ENCODE measurements around the gene SLC16A3. TPM values are rescaled to one million over a fixed set of nuclear protein-coding genes. Genes with fewer than 3 reads are reported as not detected.

Gene SLC16A3
- total RNA-seq: 100 to 1,000 TPM; 183 to 193 TPM

- POLR2A ChIA-PET: interaction anchor here (0.9 to 2.2 kb wide), 11 partner anchors 10 to 180 kb away, joined by 3 to 12 read pairs (median 4); partner anchors contain the start of gene CD7
- no peaks in the 10 kb centered on the region for H3K9me3 Mint-ChIP-seq
- intact Hi-C loops (cut with micrococcal nuclease): no loop called here
These were observed at the start of gene SLC16A3 for GRCh38 chr17:82228842-82229697. SLC16A3 (plus strand) TSS chr17:82229042; CDS start chr17:82236009, 6,967 bp downstream.

DNA sequence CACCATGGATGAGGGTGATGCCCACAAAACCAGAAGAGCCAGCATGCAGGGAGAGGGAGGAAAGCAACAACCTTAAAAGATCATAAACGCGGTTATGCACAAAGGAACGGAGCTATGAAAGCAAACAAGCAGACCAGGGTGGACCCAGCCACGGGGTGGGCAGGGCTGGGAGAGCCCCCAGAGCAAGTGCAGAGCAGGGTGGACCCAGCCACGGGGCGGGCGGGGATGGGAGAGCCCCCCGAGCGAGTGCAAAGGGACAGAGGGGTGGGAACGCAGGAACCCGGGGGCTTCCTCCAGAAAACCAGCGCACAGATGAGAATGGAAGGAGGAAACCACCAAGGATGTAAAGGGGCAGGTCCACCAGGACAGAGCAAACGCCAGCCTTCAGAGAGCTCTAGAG lies 49.4 kb upstream of the SLC16A3 start:
- Mint-ChIP-seq H3K4me3 (no peak overlapping the region), H3K27me3 (no peaks in the 10 kb centered on the region), H3K4me1 (ENCODE audit: low read depth) (no peaks in the 10 kb centered on the region), H3K36me3 (ENCODE audit: low read depth) (peaks cover 7% of the 10 kb centered on the region), H3K27ac (no peak overlapping the region), H3K9me3 (no peaks in the 10 kb centered on the region)
- ChIA-PET CTCF (no interaction called here), POLR2A (no interaction called here)
- no peak for DNase-seq
- intact Hi-C loops (cut with micrococcal nuclease): no loop called here
- no peak for ATAC-seq
- TF ChIP-seq, protein P1, sequence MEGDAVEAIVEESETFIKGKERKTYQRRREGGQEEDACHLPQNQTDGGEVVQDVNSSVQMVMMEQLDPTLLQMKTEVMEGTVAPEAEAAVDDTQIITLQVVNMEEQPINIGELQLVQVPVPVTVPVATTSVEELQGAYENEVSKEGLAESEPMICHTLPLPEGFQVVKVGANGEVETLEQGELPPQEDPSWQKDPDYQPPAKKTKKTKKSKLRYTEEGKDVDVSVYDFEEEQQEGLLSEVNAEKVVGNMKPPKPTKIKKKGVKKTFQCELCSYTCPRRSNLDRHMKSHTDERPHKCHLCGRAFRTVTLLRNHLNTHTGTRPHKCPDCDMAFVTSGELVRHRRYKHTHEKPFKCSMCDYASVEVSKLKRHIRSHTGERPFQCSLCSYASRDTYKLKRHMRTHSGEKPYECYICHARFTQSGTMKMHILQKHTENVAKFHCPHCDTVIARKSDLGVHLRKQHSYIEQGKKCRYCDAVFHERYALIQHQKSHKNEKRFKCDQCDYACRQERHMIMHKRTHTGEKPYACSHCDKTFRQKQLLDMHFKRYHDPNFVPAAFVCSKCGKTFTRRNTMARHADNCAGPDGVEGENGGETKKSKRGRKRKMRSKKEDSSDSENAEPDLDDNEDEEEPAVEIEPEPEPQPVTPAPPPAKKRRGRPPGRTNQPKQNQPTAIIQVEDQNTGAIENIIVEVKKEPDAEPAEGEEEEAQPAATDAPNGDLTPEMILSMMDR (IDR thresholded peaks at IDR 0.05): no peak

More at GRCh38 chr17:82228842-82229697, at the start of gene SLC16A3:
- DNase-seq: peak; percentile 74
- H3K4me3 Mint-ChIP-seq: peak within 1 kb of the TSS; percentile 92
- H3K36me3 Mint-ChIP-seq (ENCODE audit: low read depth): peaks cover 6% of the 10 kb centered on the region
- TF ChIP-seq, protein P1 (IDR thresholded peaks at IDR 0.05): no peak
- no peaks in the 10 kb centered on the region for H3K27me3 Mint-ChIP-seq
- H3K27ac Mint-ChIP-seq: peak within 1 kb of the TSS; percentile 80
- CTCF ChIA-PET: interaction anchor here (0.9 to 1.5 kb wide), 4 partner anchors 9 to 92 kb away, joined by 3 to 4 read pairs (median 4); no protein-coding TSS in a partner anchor
- peak; percentile 52 for ATAC-seq
- H3K4me1 Mint-ChIP-seq (ENCODE audit: low read depth): peaks cover 3% of the 10 kb centered on the region

GRCh38 chr17:82179946-82180475 lies 48.8 kb upstream of the SLC16A3 start:
- intact Hi-C loops (cut with micrococcal nuclease): no loop called here
- Mint-ChIP-seq H3K36me3 (ENCODE audit: low read depth) (peaks cover 7% of the 10 kb centered on the region), H3K9me3 (no peaks in the 10 kb centered on the region), H3K4me3 (no peak overlapping the region), H3K4me1 (ENCODE audit: low read depth) (no peaks in the 10 kb centered on the region), H3K27ac (no peak overlapping the region), H3K27me3 (no peaks in the 10 kb centered on the region)
- POLR2A ChIA-PET: no interaction called here
- TF ChIP-seq, protein P1 (IDR thresholded peaks at IDR 0.05): no peak
- CTCF ChIA-PET: no interaction called here
- DNase-seq (no peak), ATAC-seq (no peak)

GRCh38 chr17:82180776-82181528 lies 47.9 kb upstream of the SLC16A3 start:
- POLR2A ChIA-PET: interaction anchor here (0.8 kb wide), 1 partner anchor 10 kb away, joined by 3 read pairs; no protein-coding TSS in a partner anchor

More at GRCh38 chr17:82180776-82181528, 47.9 kb upstream of the SLC16A3 start:
- Mint-ChIP-seq H3K4me3 (no peak overlapping the region), H3K27ac (no peak overlapping the region), H3K4me1 (ENCODE audit: low read depth) (no peaks in the 10 kb centered on the region), H3K27me3 (no peaks in the 10 kb centered on the region), H3K9me3 (no peaks in the 10 kb centered on the region), H3K36me3 (ENCODE audit: low read depth) (peaks cover 7% of the 10 kb centered on the region)
- intact Hi-C loops (cut with micrococcal nuclease): no loop called here
- DNase-seq: no peak
- TF ChIP-seq, protein P1 (IDR thresholded peaks at IDR 0.05): no peak
- CTCF ChIA-PET: no interaction called here
- no peak for ATAC-seq
